NCI-H774 (cell line): ENCODE measurements around the gene WDFY4.

ENCODE experiments used
- DNase-seq: peaks from one replicate; lab custom pipeline; 2025; lab: John Stamatoyannopoulos, UW

The WDFY4 gene

DNA sequence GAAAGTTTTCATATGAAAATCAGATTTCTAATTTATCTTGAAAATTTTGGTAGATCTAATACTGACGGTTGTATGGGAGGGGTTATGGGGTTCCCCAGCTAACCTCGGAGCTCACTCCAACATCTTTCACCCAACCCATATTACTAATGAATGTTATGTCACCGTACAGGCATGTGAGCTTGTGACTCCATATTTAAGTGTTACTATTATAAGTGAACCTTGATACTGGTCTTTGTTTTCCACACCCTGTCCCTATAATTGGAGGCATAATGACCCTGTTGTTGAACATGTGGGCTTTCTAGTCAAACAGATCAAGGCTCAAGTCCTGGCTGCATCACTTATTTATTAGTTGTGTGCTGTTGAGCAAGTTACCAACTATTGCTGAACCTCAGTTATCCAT, 27.2 kb downstream of the WDFY4 start:
- DNase-seq = no peak

DNA sequence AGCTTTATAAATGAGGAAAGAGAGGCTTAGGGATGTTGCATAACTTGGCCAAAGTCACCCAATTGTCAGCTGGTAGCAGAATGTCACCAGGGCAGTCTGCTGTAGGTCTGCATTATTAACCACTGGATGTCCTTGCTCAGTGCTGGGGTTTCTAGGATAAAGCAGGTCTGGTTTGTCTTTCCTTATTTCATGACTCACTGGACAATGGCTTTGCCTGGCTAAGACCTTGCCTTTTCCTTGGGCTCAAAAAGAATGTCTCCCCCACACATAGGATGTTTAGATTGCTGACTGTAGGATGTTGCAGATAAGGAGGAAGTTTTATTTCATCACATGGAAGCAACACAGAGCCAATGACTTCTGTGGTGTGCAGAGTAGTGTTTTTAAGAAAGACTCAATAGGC, 29.4 kb downstream of the WDFY4 start:
- no peak for DNase-seq

- no peak for DNase-seq
Measured at GRCh38 chr10:48716416-48716815, 31.7 kb downstream of the WDFY4 start.

DNA sequence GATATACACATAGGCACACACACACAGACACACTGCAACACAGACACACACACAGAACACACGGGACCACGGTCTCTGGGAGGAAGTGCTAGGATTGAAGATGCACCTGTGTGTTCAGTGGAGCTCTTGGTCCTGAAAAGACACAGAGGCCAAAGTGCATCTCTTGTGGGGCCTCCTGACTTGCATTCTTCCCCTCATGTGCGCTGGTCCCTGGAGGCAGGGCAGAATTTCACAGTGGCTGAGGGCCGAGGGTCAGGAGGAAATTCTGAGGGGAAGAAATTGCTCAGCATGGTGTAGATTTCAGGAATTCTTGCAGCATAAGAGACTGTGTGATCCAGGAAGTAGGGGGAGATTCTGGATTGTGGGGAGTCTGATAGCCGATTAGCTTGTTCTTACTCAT, 35.9 kb downstream of the WDFY4 start:
- no peak for DNase-seq

- no peak for DNase-seq
Measured at GRCh38 chr10:48722153-48723145, 37.8 kb downstream of the WDFY4 start.

- DNase-seq = no peak
Measured at GRCh38 chr10:48724127-48724526, 39.5 kb downstream of the WDFY4 start.

GRCh38 chr10:48725708-48726107, 41.0 kb downstream of the WDFY4 start:
- no peak for DNase-seq

DNA sequence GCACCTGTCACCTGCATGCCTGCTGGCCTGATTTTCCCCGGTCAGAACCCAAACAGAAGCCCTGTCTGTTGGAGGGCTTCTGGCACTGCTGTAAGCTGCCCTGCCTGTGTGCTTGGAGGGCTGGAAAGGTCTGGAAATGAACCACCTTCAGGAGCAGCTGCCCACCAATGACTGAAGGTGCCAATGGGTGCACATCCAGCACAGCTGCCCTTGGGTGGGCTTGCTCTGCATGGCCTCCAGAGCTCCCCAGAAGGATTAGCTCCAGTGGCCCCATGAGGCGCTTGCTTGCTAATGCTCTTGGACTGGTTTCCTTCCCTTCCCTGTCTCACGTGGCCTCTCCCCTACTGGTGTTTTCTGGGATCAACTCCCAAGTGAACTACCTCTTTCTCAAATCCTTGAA, 43.2 kb downstream of the WDFY4 start:
- DNase-seq = no peak

DNA sequence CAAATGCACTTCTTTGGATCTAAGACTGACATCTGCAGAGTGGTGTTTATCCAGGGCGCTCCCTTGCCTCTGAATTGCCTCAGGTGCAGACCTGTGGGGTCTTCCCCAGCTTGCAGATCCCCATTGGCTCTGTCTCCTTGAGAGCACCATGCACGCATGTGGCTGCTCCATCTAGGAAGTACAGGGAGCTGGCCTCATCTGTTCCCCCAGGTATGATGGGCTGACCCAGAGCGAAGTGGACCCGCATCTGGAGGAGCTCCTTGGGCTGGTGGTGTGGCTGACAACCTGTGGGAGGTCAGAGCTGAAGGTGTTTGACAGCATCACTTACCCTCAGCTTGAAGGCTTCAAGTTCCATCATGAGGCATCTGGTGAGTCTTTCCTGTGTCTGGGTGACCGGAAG, 44.5 kb downstream of the WDFY4 start:
- no peak for DNase-seq

- DNase-seq = no peak
Measured at GRCh38 chr10:48729941-48730457, 45.3 kb downstream of the WDFY4 start.

DNA sequence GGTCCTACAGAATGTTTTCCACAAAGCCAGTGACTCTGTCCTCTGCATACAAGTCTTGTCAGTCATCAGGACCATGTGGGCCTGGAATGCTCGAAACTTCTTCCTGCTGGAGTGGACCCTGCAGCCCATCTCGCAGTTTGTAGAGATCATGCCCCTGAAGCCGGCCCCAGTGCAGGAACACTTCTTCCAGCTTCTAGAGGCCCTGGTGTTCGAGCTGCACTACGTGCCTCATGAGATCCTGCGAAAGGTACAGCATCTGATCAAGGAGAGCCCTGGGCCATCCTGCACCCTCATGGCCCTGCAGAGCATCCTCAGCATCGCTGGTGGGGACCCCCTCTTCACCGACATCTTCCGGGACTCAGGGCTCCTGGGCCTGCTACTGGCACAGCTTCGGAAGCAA, 46.5 kb downstream of the WDFY4 start:
- no peak for DNase-seq

- DNase-seq = no peak
Measured at GRCh38 chr10:48731654-48732053, 47.0 kb downstream of the WDFY4 start.

- no peak for DNase-seq
Measured at GRCh38 chr10:48733329-48733728, 48.7 kb downstream of the WDFY4 start.

GRCh38 chr10:48735836-48736390, 51.2 kb downstream of the WDFY4 start:
- no peak for DNase-seq

DNA sequence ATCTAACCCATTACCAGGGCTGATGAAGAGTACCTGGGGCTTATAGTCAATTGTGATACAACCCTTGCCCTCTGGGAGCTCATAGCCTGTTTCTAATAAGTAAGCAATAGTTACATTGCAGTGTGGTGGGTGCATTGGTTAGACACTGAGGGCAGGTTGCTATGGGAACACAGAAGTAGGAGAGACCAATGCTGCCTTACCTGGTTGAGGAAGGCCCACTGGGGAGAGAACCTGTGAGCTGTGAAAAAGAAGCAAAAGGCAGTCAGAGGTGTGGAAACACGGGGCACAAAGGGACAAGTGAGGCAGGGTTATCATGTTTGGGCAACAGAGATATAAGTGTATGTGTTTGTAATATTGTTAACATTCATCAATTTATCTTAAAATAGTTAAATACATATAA, 51.9 kb downstream of the WDFY4 start:
- DNase-seq = no peak

GRCh38 chr10:48737886-48738285, 53.2 kb downstream of the WDFY4 start:
- no peak for DNase-seq

DNA sequence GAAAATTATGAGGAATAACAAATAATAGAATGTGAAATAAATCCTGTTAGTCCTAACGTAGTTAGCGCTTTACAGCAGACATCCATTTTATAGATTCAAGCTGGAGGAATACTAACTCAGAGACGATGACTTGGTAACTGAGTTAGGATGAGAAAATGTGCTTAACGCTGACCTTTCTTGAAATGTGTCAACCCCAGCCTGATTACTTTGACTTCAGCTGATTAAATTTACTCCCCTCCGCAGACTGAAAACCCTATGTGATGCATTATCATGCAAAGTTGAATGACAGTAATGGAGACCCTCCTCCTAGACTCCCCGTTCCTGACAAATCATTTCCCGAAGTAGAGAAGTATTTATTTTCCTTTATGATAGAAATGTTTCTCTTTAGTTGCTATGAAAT, 54.5 kb downstream of the WDFY4 start:
- DNase-seq = no peak

- DNase-seq = no peak
Measured at GRCh38 chr10:48740015-48740707, 55.5 kb downstream of the WDFY4 start.

- no peak for DNase-seq
Measured at GRCh38 chr10:48740988-48741387, 56.3 kb downstream of the WDFY4 start.

- no peak for DNase-seq
Measured at GRCh38 chr10:48742891-48743860, 58.5 kb downstream of the WDFY4 start.

DNA sequence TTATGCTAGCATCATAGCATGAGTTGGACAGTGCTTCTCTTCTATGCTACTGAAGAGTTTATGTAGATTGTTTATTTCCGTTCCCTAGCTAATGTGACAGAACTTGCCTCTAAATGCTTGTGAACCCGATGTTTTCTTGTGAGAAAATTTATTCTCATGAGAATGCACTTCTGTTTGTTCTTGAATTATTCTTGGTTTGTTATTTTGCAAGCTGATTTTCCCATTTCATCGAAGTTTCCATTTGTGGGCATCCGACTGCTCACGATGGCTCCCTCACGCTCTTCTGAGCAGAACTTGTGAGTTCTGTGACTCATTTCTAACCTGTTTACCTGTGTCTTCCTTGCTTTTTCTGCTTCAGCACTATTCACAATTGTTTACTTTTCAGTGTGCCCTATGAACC, 59.9 kb downstream of the WDFY4 start:
- no peak for DNase-seq
